Activated T-helper 9 cell treated with anti-CD3 and anti-CD28 coated beads, Interleukin-2, amount 50 U/mL, for 16 hours (primary cell): ENCODE measurements around the gene CLCN2.
"Not testable (repeated sequence)": the region's sequence is repeated elsewhere in the genome, so short reads cannot be mapped to it uniquely, and the experiment has no call there.

Source experiments
- DNase-seq: peaks from one replicate; pipeline ENCODE4 v3.0.0-alpha.2; 2020; ENCODE audit warnings: low read depth

The CLCN2 gene

GRCh38 chr3:184345317-184346144 is 15.9 kb downstream of the CLCN2 start:
- DNase-seq: no peak

GRCh38 chr3:184344579-184345316 is 16.7 kb downstream of the CLCN2 start:
- DNase-seq: no peak

- no peak for DNase-seq
Observed at GRCh38 chr3:184343200-184343876, 18.1 kb downstream of the CLCN2 start.

- DNase-seq: no peak
Observed at GRCh38 chr3:184341925-184342324, 19.5 kb downstream of the CLCN2 start.

GRCh38 chr3:184339451-184340135 is 21.8 kb downstream of the CLCN2 start:
- not testable (repeated sequence) for DNase-seq

GRCh38 chr3:184339001-184339400 is 22.4 kb downstream of the CLCN2 start:
- no peak for DNase-seq

GRCh38 chr3:184338511-184338945 is 22.9 kb downstream of the CLCN2 start:
- no peak for DNase-seq

GRCh38 chr3:184337981-184338380 is 23.4 kb downstream of the CLCN2 start:
- DNase-seq: no peak

GRCh38 chr3:184337399-184337714 is 24.0 kb downstream of the CLCN2 start, which contains the start of gene FAM131A:
TSS of gene FAM131A (plus strand) at chr3:184337600. CDS start at chr3:184337631, 31 bp downstream.
- no peak for DNase-seq

- DNase-seq: no peak
Observed at GRCh38 chr3:184336547-184337398, 24.6 kb downstream of the CLCN2 start.

GRCh38 chr3:184335661-184336546 is 25.5 kb downstream of the CLCN2 start:
- DNase-seq: peak; percentile 77

- DNase-seq: no peak
Observed at GRCh38 chr3:184335291-184335660, 26.1 kb downstream of the CLCN2 start.

- no peak for DNase-seq
Observed at GRCh38 chr3:184334470-184335158, 26.8 kb downstream of the CLCN2 start.

- no peak for DNase-seq
Observed at GRCh38 chr3:184333700-184334099, 27.7 kb downstream of the CLCN2 start.

- DNase-seq: no peak
Observed at GRCh38 chr3:184333190-184333589, 28.2 kb downstream of the CLCN2 start.

- DNase-seq: no peak
Observed at GRCh38 chr3:184332370-184333090, 28.9 kb downstream of the CLCN2 start.

GRCh38 chr3:184328516-184328915 is 32.9 kb downstream of the CLCN2 start:
- DNase-seq: no peak

GRCh38 chr3:184327171-184327570 is 34.2 kb downstream of the CLCN2 start:
- DNase-seq: no peak
